H9 (cell line): ENCODE measurements around the gene AATK. TPM values are rescaled to one million over a fixed set of nuclear protein-coding genes. Genes with fewer than 3 reads are reported as not detected.

ENCODE experiments used
- DNase-seq: peaks from one replicate; pipeline ENCODE4 v3.0.0-alpha.2; 2017
- H2AFZ ChIP-seq: one replicate; pipeline ENCODE4 v1.6.1; 2013; ENCODE audit warnings: mild to moderate bottlenecking, low read length, control low read depth, moderate library complexity
- H2AK5ac ChIP-seq: 2 replicates; pipeline ENCODE4 v1.6.1; 2013; ENCODE audit warnings: low read length, control low read depth, mixed read lengths; ENCODE audit not compliant: insufficient read length
- H2BK120ac ChIP-seq: one replicate; pipeline ENCODE4 v1.6.1; 2013; ENCODE audit warnings: low read depth, mild to moderate bottlenecking, low read length, control low read depth, inconsistent platforms; ENCODE audit not compliant: poor library complexity, severe bottlenecking
- H2BK12ac ChIP-seq: 2 replicates; pipeline ENCODE4 v1.6.1; 2013; ENCODE audit warnings: low read length, control low read depth, mixed read lengths, low read depth; ENCODE audit not compliant: insufficient read length
- H2BK15ac ChIP-seq: 2 replicates; pipeline ENCODE4 v1.6.1; 2013; ENCODE audit warnings: low read depth, low read length, control low read depth
- H2BK20ac ChIP-seq: one replicate; pipeline ENCODE4 v1.6.1; 2013; ENCODE audit warnings: low read depth, mild to moderate bottlenecking, low read length, control low read depth, inconsistent platforms; ENCODE audit not compliant: poor library complexity, severe bottlenecking
- H2BK5ac ChIP-seq: 2 replicates; pipeline ENCODE4 v1.6.1; 2013; ENCODE audit warnings: low read length, control low read depth, mixed read lengths; ENCODE audit not compliant: insufficient read length
- H3K14ac ChIP-seq: 2 replicates; pipeline ENCODE4 v1.6.1; 2013; ENCODE audit warnings: low read length, control low read depth; ENCODE audit not compliant: insufficient read depth
- H3K18ac ChIP-seq: 2 replicates; pipeline ENCODE4 v1.6.1; 2013; ENCODE audit warnings: low read depth, mild to moderate bottlenecking, mixed read lengths, low read length, control low read depth; ENCODE audit not compliant: insufficient read length
- H3K23ac ChIP-seq: 2 replicates; pipeline ENCODE4 v1.6.1; 2013; ENCODE audit warnings: low read length, control low read depth, mixed read lengths, low read depth; ENCODE audit not compliant: insufficient read length
- H3K23me2 ChIP-seq: 2 replicates; pipeline ENCODE4 v1.6.1; 2013; ENCODE audit warnings: low read depth, mild to moderate bottlenecking, mixed read lengths, low read length, control low read depth; ENCODE audit not compliant: insufficient read length, poor library complexity, severe bottlenecking
- H3K27ac ChIP-seq: 2 replicates; pipeline ENCODE4 v1.5.1; 2013; ENCODE audit warnings: low read length, control low read depth, mixed read lengths, low read depth; ENCODE audit not compliant: insufficient read length
- H3K27me3 ChIP-seq: 2 replicates; pipeline ENCODE4 v1.6.1; 2013; ENCODE audit warnings: low read length, control low read depth, inconsistent platforms; ENCODE audit not compliant: insufficient read depth
- H3K4ac ChIP-seq: 2 replicates; pipeline ENCODE4 v1.6.1; 2013; ENCODE audit warnings: low read depth, mild to moderate bottlenecking, control low read depth, inconsistent platforms, low read length, moderate library complexity
- H3K4me1 ChIP-seq: 2 replicates; pipeline ENCODE4 v1.6.1; 2013; ENCODE audit warnings: low read length, control low read depth, inconsistent platforms; ENCODE audit not compliant: insufficient read depth
- H3K4me2 ChIP-seq: 2 replicates; pipeline ENCODE4 v1.6.1; 2013; ENCODE audit warnings: low read length, control low read depth, mixed read lengths; ENCODE audit not compliant: insufficient read length, insufficient read depth
- H3K56ac ChIP-seq: 2 replicates; pipeline ENCODE4 v1.6.1; 2013; ENCODE audit warnings: low read depth, mild to moderate bottlenecking, mixed read lengths, low read length, control low read depth; ENCODE audit not compliant: insufficient read length
- H3K79me1 ChIP-seq: 2 replicates; pipeline ENCODE4 v1.6.1; 2013; ENCODE audit warnings: low read depth, mild to moderate bottlenecking, moderate library complexity, low read length, control low read depth, inconsistent platforms; ENCODE audit not compliant: insufficient read depth, poor library complexity, severe bottlenecking
- H3K79me2 ChIP-seq: 2 replicates; pipeline ENCODE4 v1.6.1; 2013; ENCODE audit warnings: low read length, control low read depth, inconsistent platforms; ENCODE audit not compliant: insufficient read depth
- H3K9ac ChIP-seq: 2 replicates; pipeline ENCODE4 v1.6.1; 2013; ENCODE audit warnings: low read length, control low read depth, mixed read lengths; ENCODE audit not compliant: insufficient read length; ENCODE audit errors: extremely low read depth
- H3K9me3 ChIP-seq: one replicate; pipeline ENCODE4 v1.6.1; 2013; ENCODE audit warnings: low read depth, low read length, inconsistent platforms; ENCODE audit not compliant: control insufficient read depth
- H3T11ph ChIP-seq: one replicate; pipeline ENCODE4 v1.6.1; 2013; ENCODE audit warnings: mild to moderate bottlenecking, low read length, control low read depth, inconsistent platforms
- H4K20me1 ChIP-seq: one replicate; pipeline ENCODE4 v1.6.1; 2013; ENCODE audit not compliant: control insufficient read depth, insufficient read length, insufficient read depth
- H4K5ac ChIP-seq: 2 replicates; pipeline ENCODE4 v1.6.1; 2013; ENCODE audit warnings: low read depth, mild to moderate bottlenecking, mixed read lengths, low read length, control low read depth; ENCODE audit not compliant: insufficient read length
- H4K8ac ChIP-seq: replicated peaks from 2 replicates; pipeline ENCODE4 v1.6.1; 2013; ENCODE audit warnings: low read length, control low read depth, mixed read lengths, low read depth; ENCODE audit not compliant: insufficient read length
- H4K91ac ChIP-seq: 2 replicates; pipeline ENCODE4 v1.6.1; 2013; ENCODE audit warnings: low read depth, mild to moderate bottlenecking, moderate library complexity, mixed read lengths, low read length, control low read depth; ENCODE audit not compliant: insufficient read length
- H3K27ac Mint-ChIP-seq, 3 experiments: 2 replicates in 2 of 3; 3 replicates in 1 of 3; pipeline ENCODE4 v1.8.0; 2020 to 2021; ENCODE audit warnings: mixed read lengths in 3 of 3, mild to moderate bottlenecking in 1 of 3, moderate library complexity in 1 of 3
- H3K27me3 Mint-ChIP-seq: 2 replicates; pipeline ENCODE4 v1.8.0; 2021; ENCODE audit warnings: low read depth, mild to moderate bottlenecking, moderate library complexity, mixed read lengths
- H3K36me3 Mint-ChIP-seq, 3 experiments: 2 replicates in 2 of 3; 3 replicates in 1 of 3; pipeline ENCODE4 v1.8.0; 2020 to 2021; ENCODE audit warnings: low read depth in 3 of 3, mixed read lengths in 3 of 3; ENCODE audit not compliant: insufficient read depth in 1 of 3
- H3K4me1 Mint-ChIP-seq, 2 experiments: 2 replicates each; pipeline ENCODE4 v1.8.0; 2020; ENCODE audit warnings: mixed read lengths in 2 of 2
- H3K4me3 Mint-ChIP-seq, 2 experiments: 2 replicates in 1 of 2; 3 replicates in 1 of 2; pipeline ENCODE4 v1.8.0; 2020 to 2021; ENCODE audit warnings: mild to moderate bottlenecking in 2 of 2, mixed read lengths in 2 of 2, moderate library complexity in 1 of 2
- H3K9me3 Mint-ChIP-seq, 2 experiments: 2 replicates in 1 of 2; 3 replicates in 1 of 2; pipeline ENCODE4 v1.8.0; 2020; ENCODE audit warnings: mild to moderate bottlenecking in 2 of 2, mixed read lengths in 2 of 2, moderate library complexity in 1 of 2
- WGBS: extraction: QIAGEN DNeasy Blood & Tissue Kit; methylation state at CpG from one replicate; pipeline ENCODE4 v1.1.7; 2013; ENCODE audit warnings: missing lambda C conversion rate, low lambda C conversion rate, mixed read lengths; ENCODE audit not compliant: insufficient read length; ENCODE audit errors: extremely low coverage; 5-methylcytosine and 5-hydroxymethylcytosine counted together
- total RNA-seq: library from RNA; stranded (reverse); gene quantifications from 2 replicates; pipeline ENCODE4 v1.2.1, GENCODE V29; 2021
- TF ChIP-seq, protein P1 (sequence below): fragments of 200-600 bp; sonication (generic); conservative IDR thresholded peaks from 3 replicates; pipeline ENCODE4 v1.8.0; 2021; ENCODE audit warnings: antibody characterized with exemption, mild to moderate bottlenecking

Gene AATK
- total RNA-seq, 1 experiment from 2014 or later = 2.4 TPM

DNA sequence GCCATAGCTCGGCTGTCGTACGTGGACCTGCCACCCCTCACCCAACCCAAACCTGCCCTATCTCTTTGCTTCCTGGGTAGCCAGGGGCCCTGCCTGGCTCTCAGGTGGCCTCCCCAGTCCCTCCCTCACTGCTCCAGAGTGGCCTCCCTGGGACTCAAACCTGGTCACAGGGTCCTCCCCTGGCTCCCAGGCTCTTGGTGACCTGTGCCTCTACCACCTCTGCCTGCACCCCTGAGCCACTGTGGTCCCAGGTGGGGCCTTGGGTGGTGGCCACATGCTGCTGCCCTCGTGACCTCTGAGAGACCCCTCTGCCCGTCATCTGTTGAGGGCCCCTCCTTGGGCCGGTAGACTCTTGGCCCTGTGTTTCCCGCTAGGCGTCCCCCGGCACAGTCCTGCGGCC lies 65.4 kb downstream of the AATK start:
- Histone ChIP-seq H3K18ac (no peak overlapping the region), H3K9ac (no peak overlapping the region), H3K79me1 (no peaks in the 10 kb centered on the region), H3K79me2 (no peaks in the 10 kb centered on the region), H3K4ac (no peak overlapping the region), H3K4me2 (no peak overlapping the region), H3K27me3 (no peaks in the 10 kb centered on the region), H4K91ac (no peak overlapping the region), H4K8ac (no peak overlapping the region), H3K9me3 (no peaks in the 10 kb centered on the region), H2AK5ac (no peak overlapping the region), H3K56ac (no peak overlapping the region), H2BK5ac (no peak overlapping the region), H4K5ac (no peak overlapping the region), H3K27ac (no peak overlapping the region), H3K23ac (no peak overlapping the region), H2BK15ac (no peak overlapping the region), H3K4me1 (no peaks in the 10 kb centered on the region), H3K23me2 (peaks cover 3% of the 10 kb centered on the region), H4K20me1 (no peaks in the 10 kb centered on the region), H2BK120ac (no peak overlapping the region), H2BK12ac (no peak overlapping the region), H3K14ac (no peak overlapping the region), H2BK20ac (no peak overlapping the region), H2AFZ (no peak overlapping the region), H3T11ph (no peak overlapping the region)
- TF ChIP-seq, protein P1, sequence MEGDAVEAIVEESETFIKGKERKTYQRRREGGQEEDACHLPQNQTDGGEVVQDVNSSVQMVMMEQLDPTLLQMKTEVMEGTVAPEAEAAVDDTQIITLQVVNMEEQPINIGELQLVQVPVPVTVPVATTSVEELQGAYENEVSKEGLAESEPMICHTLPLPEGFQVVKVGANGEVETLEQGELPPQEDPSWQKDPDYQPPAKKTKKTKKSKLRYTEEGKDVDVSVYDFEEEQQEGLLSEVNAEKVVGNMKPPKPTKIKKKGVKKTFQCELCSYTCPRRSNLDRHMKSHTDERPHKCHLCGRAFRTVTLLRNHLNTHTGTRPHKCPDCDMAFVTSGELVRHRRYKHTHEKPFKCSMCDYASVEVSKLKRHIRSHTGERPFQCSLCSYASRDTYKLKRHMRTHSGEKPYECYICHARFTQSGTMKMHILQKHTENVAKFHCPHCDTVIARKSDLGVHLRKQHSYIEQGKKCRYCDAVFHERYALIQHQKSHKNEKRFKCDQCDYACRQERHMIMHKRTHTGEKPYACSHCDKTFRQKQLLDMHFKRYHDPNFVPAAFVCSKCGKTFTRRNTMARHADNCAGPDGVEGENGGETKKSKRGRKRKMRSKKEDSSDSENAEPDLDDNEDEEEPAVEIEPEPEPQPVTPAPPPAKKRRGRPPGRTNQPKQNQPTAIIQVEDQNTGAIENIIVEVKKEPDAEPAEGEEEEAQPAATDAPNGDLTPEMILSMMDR = no peak
- Mint-ChIP-seq H3K4me1 (peaks cover 11 to 16% of the 10 kb centered on the region in 2 experiments), H3K27ac (no peak overlapping the region), H3K36me3 (no peaks in the 10 kb centered on the region; a peak in 2 of 7 replicates), H3K4me3 (no peak overlapping the region), H3K27me3 (no peaks in the 10 kb centered on the region), H3K9me3 (no peaks in the 10 kb centered on the region; a peak in 1 of 5 replicates)
- no peak for DNase-seq
- WGBS = no CpG with 5 or more reads among the region's 10 CpGs
